GM18520 (cell line): ENCODE data around the gene RADX.

Experiments used
- ATAC-seq: cut with Tn5 transposase; IDR thresholded peaks from one replicate; pipeline ENCODE4 v1.9.1; 2021; ENCODE audit not compliant: unreplicated experiment

RADX gene

DNA sequence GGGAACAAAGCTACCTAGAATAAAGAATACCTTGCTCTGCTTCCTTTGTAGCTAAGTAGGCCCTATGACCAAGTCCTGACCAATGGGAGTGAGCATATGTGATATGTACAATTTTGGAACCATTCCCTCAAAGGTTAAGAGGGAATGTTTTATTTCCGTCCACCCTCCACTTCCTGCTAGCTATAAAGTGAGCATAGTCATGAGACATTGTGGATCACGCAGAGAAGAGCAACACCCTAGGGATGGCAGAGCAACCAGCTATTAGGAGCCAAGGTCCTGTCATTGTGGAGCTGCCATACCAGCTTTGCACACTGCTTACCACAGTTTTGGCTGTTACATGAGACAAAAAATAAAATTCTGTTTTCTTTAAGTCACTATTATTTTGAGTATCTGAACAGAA lies 68.9 kb downstream of the RADX start:
- no peak for ATAC-seq

GRCh38 chrX:106684207-106684606 lies 72.4 kb downstream of the RADX start:
- ATAC-seq: no peak

GRCh38 chrX:106692425-106693065 lies 80.8 kb downstream of the RADX start:
- no peak for ATAC-seq

DNA sequence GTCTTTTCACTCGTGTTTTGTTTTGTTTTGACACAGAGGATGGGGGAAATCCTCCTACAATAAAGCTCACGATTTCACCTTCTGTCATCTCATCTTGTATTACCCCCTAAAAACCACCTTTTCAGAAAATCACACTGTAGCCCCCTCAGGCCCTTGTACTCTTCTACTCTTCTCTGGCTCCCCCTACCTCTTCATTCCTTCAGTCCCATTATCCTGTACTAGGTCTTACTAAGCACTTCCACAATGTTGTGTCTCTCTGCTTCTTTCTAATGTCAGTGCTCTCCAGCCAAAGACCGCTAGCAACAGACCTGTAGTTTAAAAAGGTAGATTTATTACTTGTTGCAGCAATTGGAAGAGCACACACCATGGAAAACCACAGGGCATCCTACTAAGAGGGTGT lies 84.7 kb downstream of the RADX start:
- no peak for ATAC-seq

DNA sequence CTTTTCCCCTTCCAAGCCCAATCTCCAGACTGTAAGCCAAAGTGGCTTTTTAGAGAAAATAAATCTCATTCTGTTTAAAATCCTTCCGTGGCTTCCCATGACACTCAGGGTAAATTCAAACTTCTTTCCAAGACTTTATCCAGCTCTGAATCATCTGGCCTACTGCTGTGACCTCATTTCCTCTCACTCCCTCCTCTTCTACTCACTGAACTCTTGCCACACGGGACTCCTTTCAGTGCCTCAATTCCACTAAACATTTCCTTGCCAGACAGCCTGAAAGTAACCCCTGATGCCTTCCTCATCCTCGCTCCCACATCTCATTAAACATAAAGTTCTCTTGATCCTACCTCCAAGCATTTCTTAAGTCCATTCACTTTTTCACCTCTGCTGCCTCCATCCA lies 86.9 kb downstream of the RADX start:
- ATAC-seq: no peak

- ATAC-seq: no peak
Observed at GRCh38 chrX:106702636-106703035, 90.9 kb downstream of the RADX start.

DNA sequence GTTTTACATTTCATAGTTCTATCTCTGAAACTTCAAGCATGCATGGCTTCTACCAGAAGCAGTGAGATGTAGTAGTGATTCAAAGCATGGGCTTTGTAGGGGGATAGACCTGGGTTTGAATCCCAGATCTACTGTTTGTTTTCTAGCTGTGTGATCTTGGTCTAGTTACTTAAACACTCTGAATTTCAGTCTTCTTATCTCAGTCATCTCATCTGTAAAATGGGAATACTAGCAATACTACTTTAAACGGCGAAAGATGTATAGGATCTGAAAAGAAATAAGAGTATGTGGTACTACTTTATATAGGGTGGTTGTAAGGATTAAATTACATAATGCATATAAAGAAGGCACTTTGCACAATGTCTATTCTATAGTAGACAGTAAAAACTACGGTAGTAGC lies 94.7 kb downstream of the RADX start:
- ATAC-seq: no peak

DNA sequence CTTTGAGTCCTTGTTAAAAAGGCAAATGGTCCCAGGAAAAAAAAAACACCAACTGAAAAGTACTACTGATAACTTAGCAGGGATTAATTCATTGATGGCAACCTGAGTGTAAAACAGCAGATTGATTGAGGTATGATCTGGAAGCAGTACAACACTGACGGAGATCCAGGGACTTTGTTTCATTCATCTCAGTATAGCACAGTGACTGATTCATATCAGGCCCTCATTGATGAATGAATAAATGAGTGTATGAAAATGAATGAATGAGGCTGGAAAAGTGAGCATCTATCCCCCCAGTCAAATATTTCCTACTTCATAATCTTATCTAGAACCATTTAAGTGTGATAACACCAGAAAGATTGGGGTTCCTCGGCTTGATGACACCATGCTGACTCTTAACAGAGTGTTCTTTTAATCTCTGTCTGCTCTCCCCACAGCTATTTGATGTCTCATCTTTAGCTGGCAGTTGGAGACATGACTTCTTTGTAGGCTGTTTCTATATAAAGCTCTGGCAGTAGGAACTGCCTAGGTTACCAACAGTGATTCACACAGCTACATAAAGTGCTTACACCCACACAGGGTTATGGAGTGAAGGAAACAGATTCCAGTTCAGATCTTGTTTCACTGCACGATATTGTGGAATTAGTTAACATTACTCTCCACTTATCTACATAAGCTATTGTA lies 96.1 kb downstream of the RADX start:
- no peak for ATAC-seq

- ATAC-seq: no peak
Observed at GRCh38 chrX:106710771-106711170, 99.0 kb downstream of the RADX start.

GRCh38 chrX:106711375-106711774 lies 99.6 kb downstream of the RADX start:
- ATAC-seq: no peak

- ATAC-seq: no peak
Observed at GRCh38 chrX:106716004-106716403, 104.2 kb downstream of the RADX start.

DNA sequence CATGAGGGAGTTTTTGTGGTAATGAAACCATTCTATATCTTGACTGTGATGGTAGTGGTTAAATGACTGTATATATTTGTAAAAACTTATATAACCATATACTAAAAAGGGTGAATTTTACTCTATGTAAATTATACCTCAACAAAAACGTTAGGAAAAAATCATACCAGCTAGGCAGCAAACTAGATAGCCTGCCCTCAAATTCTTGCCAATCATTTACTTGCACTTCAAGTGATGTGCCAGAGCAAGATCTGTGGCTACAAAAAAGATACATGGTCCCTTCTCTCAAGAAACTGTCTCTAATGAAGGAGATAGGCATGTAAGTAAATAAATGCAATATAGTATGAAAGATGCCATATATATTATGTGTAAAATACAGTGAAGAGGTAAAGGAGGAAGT lies 104.7 kb downstream of the RADX start:
- no peak for ATAC-seq

GRCh38 chrX:106718709-106719108 lies 106.9 kb downstream of the RADX start:
- ATAC-seq: no peak

- no peak for ATAC-seq
Observed at GRCh38 chrX:106725931-106726330, 114.2 kb downstream of the RADX start.

- ATAC-seq: no peak
Observed at GRCh38 chrX:106726485-106727437, 115.0 kb downstream of the RADX start, which contains the start of gene RNF128. TSS of gene RNF128 (plus strand) at chrX:106726701. CDS start at chrX:106726914, 213 bp downstream.

DNA sequence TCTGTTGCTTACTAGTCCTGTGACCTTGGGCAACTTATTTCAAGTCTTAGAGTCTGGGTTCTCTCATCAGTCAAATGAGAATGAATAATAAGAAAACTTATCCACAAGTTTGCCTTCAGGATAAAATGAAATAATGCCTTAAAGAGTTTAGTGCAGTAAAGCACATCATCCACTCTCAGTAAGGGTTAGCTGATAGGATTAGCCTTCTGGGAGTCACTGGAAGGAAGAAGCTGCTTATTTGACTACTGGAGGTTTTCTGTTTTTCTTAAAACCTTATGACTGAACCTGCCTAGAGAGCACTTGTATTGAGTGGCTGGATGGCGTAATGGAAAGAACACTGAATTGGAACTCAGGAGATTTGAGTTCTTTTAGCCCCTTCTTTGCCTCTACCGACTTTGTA lies 116.6 kb downstream of the RADX start:
- ATAC-seq: no peak
